CD4-positive, CD25-positive, alpha-beta regulatory T cell (primary cell): ENCODE results near the gene SRSF10. TPM values are rescaled to one million over a fixed set of nuclear protein-coding genes. Genes with fewer than 3 reads are reported as not detected.
A peak's percentile ranks its signal among the peaks of the same experiment; 100 is the strongest.

Experiments
- ATAC-seq, 2 donors: fragments of 150-1000 bp; cut with Tn5 transposase; one replicate each; pipeline ENCODE4 v1.10.0; 2021; ENCODE audit warnings: low read depth in 2 of 2, moderate number of reproducible peaks in 2 of 2, moderate library complexity in 1 of 2
- DNase-seq, 3 donors: peaks; one replicate each; pipeline versions ENCODE4 v3.0.0 to v3.0.0-alpha.2; 2012 to 2022; ENCODE audit warnings: mixed read lengths in 1 of 3
- H3K27ac ChIP-seq: one replicate; pipeline ENCODE4 v1.7.0; 2013; ENCODE audit warnings: mild to moderate bottlenecking, low read length; ENCODE audit not compliant: insufficient read depth, poor library complexity, severe bottlenecking
- H3K27me3 ChIP-seq: one replicate; pipeline ENCODE4 v1.7.0; 2013; ENCODE audit warnings: low read length; ENCODE audit not compliant: control insufficient read depth, insufficient read depth
- H3K36me3 ChIP-seq: one replicate; pipeline ENCODE4 v1.7.0; 2013; ENCODE audit warnings: mild to moderate bottlenecking, low read length, moderate library complexity; ENCODE audit not compliant: control insufficient read depth, insufficient read depth
- H3K4me1 ChIP-seq: 2 replicates; pipeline ENCODE4 v1.7.0; 2013; ENCODE audit warnings: mild to moderate bottlenecking, low read length; ENCODE audit not compliant: insufficient read depth, control insufficient read depth, poor library complexity, severe bottlenecking
- H3K4me3 ChIP-seq: one replicate; pipeline ENCODE4 v1.7.0; 2013; ENCODE audit warnings: low read depth, mild to moderate bottlenecking, low read length, moderate library complexity
- H3K9me3 ChIP-seq, 2 experiments: 1 replicate in 1 of 2; 2 replicates in 1 of 2; pipeline ENCODE4 v1.7.0; 2013; ENCODE audit warnings: low read length in 2 of 2, mild to moderate bottlenecking in 1 of 2, moderate library complexity in 1 of 2; ENCODE audit not compliant: control insufficient read depth in 2 of 2
- H3K27ac Mint-ChIP-seq, 3 donors: one replicate each; pipeline ENCODE4 v1.8.0; 2020 to 2022; ENCODE audit warnings: mild to moderate bottlenecking in 3 of 3, mixed read lengths in 3 of 3, moderate library complexity in 2 of 3
- H3K27me3 Mint-ChIP-seq: one replicate; pipeline ENCODE4 v1.8.0; 2022; ENCODE audit warnings: mild to moderate bottlenecking, mixed read lengths
- H3K36me3 Mint-ChIP-seq: one replicate; pipeline ENCODE4 v1.8.0; 2020; ENCODE audit warnings: mixed read lengths
- H3K4me1 Mint-ChIP-seq, 4 donors: one replicate each; pipeline ENCODE4 v1.8.0; 2020 to 2022; ENCODE audit warnings: mixed read lengths in 4 of 4, mild to moderate bottlenecking in 1 of 4
- H3K4me3 Mint-ChIP-seq, 4 donors: one replicate each; pipeline ENCODE4 v1.8.0; 2020 to 2022; ENCODE audit warnings: mild to moderate bottlenecking in 4 of 4, mixed read lengths in 4 of 4, moderate library complexity in 3 of 4
- H3K9me3 Mint-ChIP-seq, 7 donors: one replicate each; pipeline ENCODE4 v1.8.0; 2020 to 2022; ENCODE audit warnings: mixed read lengths in 7 of 7, mild to moderate bottlenecking in 3 of 7, moderate library complexity in 2 of 7
- polyA plus RNA-seq, 4 donors: library from polyadenylated mRNA; unstranded; fragments of 300-500 nt; fragmentation: Illumina TruSeq; gene quantifications; one replicate each; pipeline ENCODE4 v1.2.3, GENCODE V29; 2021
- total RNA-seq: library from RNA; stranded (reverse); gene quantifications from one replicate; pipeline ENCODE4 v1.2.3, GENCODE V29; 2022

Gene SRSF10
- total and polyA plus RNA-seq, 5 donors from 2014 or later: 127 to 220 (median 150) TPM

DNA sequence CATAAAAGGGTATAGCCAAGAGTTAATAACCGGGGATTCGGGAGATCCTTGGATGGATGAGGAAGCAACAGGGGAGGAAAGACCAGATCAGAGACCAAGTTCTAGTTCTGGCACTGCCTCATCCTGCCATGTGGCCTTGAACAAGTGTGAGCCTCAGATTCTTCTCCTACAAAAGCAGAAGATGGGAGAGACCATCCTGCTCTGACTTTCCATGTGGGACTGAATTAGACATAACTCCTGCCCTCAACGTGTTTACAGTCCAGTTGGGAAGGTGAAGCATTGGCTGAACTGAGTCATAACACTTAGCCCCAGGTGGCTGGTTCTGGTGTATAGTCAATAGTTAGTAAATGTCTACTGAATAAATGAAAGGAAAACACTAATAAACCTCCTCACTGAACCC is 54.8 kb downstream of the SRSF10 start:
- Histone ChIP-seq H3K27ac (no peak overlapping the region), H3K4me3 (no peak overlapping the region), H3K36me3 (no peaks in the 10 kb centered on the region), H3K27me3 (peaks cover 4% of the 10 kb centered on the region), H3K4me1 (no peaks in the 10 kb centered on the region), H3K9me3 (no peaks in the 10 kb centered on the region)
- H3K9me3 Mint-ChIP-seq: peaks cover 0 to 4% (median 0%) of the 10 kb centered on the region in 7 donors
- no peak overlapping the region for H3K4me3 Mint-ChIP-seq
- DNase-seq: no peak
- no peaks in the 10 kb centered on the region for H3K36me3 Mint-ChIP-seq
- peaks cover 8% of the 10 kb centered on the region for H3K27me3 Mint-ChIP-seq
- no peak overlapping the region for H3K27ac Mint-ChIP-seq
- peaks cover 0 to 2% (median under 1%) of the 10 kb centered on the region in 4 donors for H3K4me1 Mint-ChIP-seq
- no peak for ATAC-seq

- Histone ChIP-seq H3K4me3 (no peak overlapping the region), H3K27me3 (peaks cover 4% of the 10 kb centered on the region), H3K27ac (no peak overlapping the region), H3K36me3 (no peaks in the 10 kb centered on the region), H3K9me3 (no peaks in the 10 kb centered on the region), H3K4me1 (peaks cover 3% of the 10 kb centered on the region)
- Mint-ChIP-seq H3K4me3 (no peak overlapping the region), H3K36me3 (no peaks in the 10 kb centered on the region), H3K4me1 (peaks cover 0 to 7% (median 4%) of the 10 kb centered on the region in 4 donors), H3K27me3 (peaks cover 5% of the 10 kb centered on the region), H3K9me3 (peaks cover 0 to 4% (median 0%) of the 10 kb centered on the region in 7 donors), H3K27ac (no peak overlapping the region)
- ATAC-seq (no peak), DNase-seq (no peak)
These were observed 55.5 kb downstream of the SRSF10 start for GRCh38 chr1:23924601-23925000.

DNA sequence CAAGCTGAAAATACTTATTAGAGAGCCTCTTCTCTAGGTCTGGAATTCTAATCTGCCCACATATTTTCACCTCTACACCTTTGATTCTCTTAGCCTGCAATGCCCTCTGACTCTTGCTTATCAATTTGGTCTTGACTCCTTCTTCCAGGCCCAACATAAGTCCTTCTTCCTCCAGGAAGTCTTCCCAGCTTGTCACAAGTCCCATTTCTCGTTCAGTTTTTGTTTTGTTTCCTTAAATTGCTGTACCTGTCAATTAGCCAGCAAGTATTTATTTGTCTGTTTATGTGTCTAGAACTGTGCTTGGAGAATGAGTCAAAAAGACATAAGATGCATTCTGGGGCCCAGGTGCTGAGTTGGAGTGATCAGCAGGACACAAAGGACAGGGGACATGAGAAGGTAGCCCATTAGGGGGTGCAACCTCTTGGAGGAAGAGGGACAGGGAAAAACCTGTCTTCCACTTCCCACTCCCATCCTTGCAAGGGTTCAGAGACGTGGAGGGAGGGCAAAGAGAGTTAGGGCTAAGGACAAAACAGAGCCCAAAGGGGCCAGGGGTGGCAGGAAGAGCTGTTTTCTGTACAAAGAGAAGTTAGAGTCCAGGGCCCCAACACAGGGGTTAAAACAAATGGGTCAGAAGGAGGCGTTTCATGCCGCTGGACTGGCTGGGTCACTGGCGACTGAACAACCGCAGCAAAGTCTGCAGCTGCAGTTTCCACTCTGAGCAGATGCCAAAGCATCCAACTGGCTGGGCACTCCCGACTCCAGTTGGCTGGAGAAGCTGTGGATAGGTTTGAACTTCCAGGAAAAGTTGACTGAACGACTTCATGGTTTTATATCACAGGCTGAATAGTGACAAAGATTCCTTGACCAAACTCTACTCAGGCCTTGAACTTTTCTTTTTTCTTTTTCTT is 56.3 kb downstream of the SRSF10 start:
- no peak overlapping the region for H3K4me3 ChIP-seq
- H3K4me1 ChIP-seq: peaks cover 3% of the 10 kb centered on the region
- peaks cover 0 to 4% (median 0%) of the 10 kb centered on the region in 7 donors for H3K9me3 Mint-ChIP-seq
- ATAC-seq: no peak
- H3K27me3 Mint-ChIP-seq: peaks cover 5% of the 10 kb centered on the region
- peaks cover 2% of the 10 kb centered on the region for H3K27me3 ChIP-seq
- no peaks in the 10 kb centered on the region for H3K9me3 ChIP-seq
- no peak for DNase-seq
- peaks cover 0 to 7% (median 3%) of the 10 kb centered on the region in 4 donors for H3K4me1 Mint-ChIP-seq
- H3K36me3 Mint-ChIP-seq: no peaks in the 10 kb centered on the region
- no peak overlapping the region for H3K27ac Mint-ChIP-seq
- H3K36me3 ChIP-seq: no peaks in the 10 kb centered on the region
- no peak overlapping the region for H3K4me3 Mint-ChIP-seq
- no peak overlapping the region for H3K27ac ChIP-seq

DNA sequence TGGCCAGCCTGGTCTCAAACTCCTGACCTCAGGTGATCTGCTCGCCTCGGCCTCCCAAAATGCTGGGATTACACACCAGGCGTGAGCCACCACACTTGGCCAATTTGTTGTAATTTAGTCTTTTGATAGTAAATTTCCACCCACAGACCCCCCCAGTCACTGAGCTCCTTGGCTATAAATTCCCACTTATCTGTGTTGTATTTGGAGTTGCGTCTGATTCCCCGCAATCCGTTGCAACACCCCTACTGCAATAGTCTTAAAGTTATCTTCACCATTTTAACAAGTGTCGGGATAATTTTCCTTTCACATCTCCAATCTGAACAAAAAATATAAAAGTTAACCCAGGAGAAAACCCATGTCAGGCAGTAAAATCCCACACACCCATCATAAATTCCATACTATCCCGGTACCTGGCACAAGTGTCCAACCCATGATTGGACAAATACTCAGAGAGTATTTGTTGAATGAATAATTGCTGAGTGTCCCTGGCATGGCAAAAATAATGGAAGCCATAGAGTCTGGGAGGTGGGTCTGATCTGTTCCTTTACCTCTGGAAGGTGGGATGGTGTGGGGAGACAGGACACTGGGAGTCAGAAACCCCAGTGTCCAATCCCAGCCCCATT is 57.7 kb downstream of the SRSF10 start:
- no peak overlapping the region for H3K4me3 ChIP-seq
- Mint-ChIP-seq H3K27ac (no peak overlapping the region), H3K4me3 (no peak overlapping the region), H3K9me3 (peaks cover 0 to under 1% (median 0%) of the 10 kb centered on the region in 7 donors), H3K27me3 (peaks cover 5% of the 10 kb centered on the region), H3K4me1 (peaks cover 0 to 7% (median 3%) of the 10 kb centered on the region in 4 donors), H3K36me3 (no peaks in the 10 kb centered on the region)
- no peaks in the 10 kb centered on the region for H3K9me3 ChIP-seq
- peaks cover 3% of the 10 kb centered on the region for H3K4me1 ChIP-seq
- no peak overlapping the region for H3K27ac ChIP-seq
- DNase-seq (no peak), ATAC-seq (no peak)
- H3K27me3 ChIP-seq: peaks cover under 1% of the 10 kb centered on the region
- no peaks in the 10 kb centered on the region for H3K36me3 ChIP-seq

GRCh38 chr1:23916209-23917131 is 63.7 kb downstream of the SRSF10 start:
- no peaks in the 10 kb centered on the region for H3K36me3 ChIP-seq
- Mint-ChIP-seq H3K27ac (no peak overlapping the region), H3K9me3 (no peaks in the 10 kb centered on the region), H3K27me3 (peaks cover 5% of the 10 kb centered on the region), H3K4me1 (peaks cover 0 to 35% (median 13%) of the 10 kb centered on the region in 4 donors), H3K4me3 (no peak overlapping the region), H3K36me3 (no peaks in the 10 kb centered on the region)
- no peaks in the 10 kb centered on the region for H3K27me3 ChIP-seq
- H3K4me1 ChIP-seq: peaks cover 13% of the 10 kb centered on the region
- DNase-seq: peak; percentile 11 to 65 (median 43)
- no peak overlapping the region for H3K4me3 ChIP-seq
- H3K27ac ChIP-seq: no peak overlapping the region
- peak; percentile 70 to 74 for ATAC-seq
- no peaks in the 10 kb centered on the region for H3K9me3 ChIP-seq

- Histone ChIP-seq H3K27ac (no peak overlapping the region), H3K4me3 (no peak overlapping the region), H3K27me3 (no peaks in the 10 kb centered on the region), H3K36me3 (no peaks in the 10 kb centered on the region), H3K4me1 (peaks cover 19% of the 10 kb centered on the region), H3K9me3 (no peaks in the 10 kb centered on the region)
- Mint-ChIP-seq H3K4me3 (no peak overlapping the region), H3K36me3 (no peaks in the 10 kb centered on the region), H3K9me3 (no peaks in the 10 kb centered on the region), H3K4me1 (peaks cover 0 to 42% (median 20%) of the 10 kb centered on the region in 4 donors), H3K27ac (no peak overlapping the region), H3K27me3 (peaks cover 7% of the 10 kb centered on the region)
- DNase-seq (no peak), ATAC-seq (no peak)
These were observed 64.7 kb downstream of the SRSF10 start for GRCh38 chr1:23915466-23915865.

DNA sequence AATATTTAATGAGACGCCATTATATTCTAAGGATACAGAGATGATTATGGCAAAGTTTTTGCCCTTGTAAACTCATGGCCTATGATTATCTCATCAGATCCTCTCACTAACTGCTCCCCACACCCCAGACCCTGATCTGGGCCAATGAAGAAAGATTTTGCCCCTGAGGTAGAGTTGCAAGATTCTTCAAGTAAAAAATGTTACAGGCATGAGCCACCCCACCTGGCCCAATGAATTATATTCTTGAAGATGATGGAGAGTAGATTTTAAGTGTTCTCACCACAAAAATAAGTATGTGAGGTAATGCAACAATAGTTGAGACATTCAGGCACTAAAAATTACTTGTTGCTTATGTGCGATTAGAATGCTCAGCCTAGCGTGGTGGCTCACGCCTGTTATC is 65.2 kb downstream of the SRSF10 start:
- peaks cover 19% of the 10 kb centered on the region for H3K4me1 ChIP-seq
- H3K36me3 Mint-ChIP-seq: no peaks in the 10 kb centered on the region
- no peaks in the 10 kb centered on the region for H3K9me3 ChIP-seq
- H3K4me1 Mint-ChIP-seq: peaks cover 0 to 44% (median 19%) of the 10 kb centered on the region in 4 donors
- ATAC-seq (no peak), DNase-seq (no peak)
- H3K9me3 Mint-ChIP-seq: no peaks in the 10 kb centered on the region
- no peak overlapping the region for H3K4me3 Mint-ChIP-seq
- no peak overlapping the region for H3K4me3 ChIP-seq
- peak overlapping the region in 1 of 3 donors; percentile 52 for H3K27ac Mint-ChIP-seq
- no peaks in the 10 kb centered on the region for H3K36me3 ChIP-seq
- H3K27me3 Mint-ChIP-seq: peaks cover 5% of the 10 kb centered on the region
- H3K27me3 ChIP-seq: no peaks in the 10 kb centered on the region
- H3K27ac ChIP-seq: no peak overlapping the region
